22Rv1 (cell line): ENCODE results near the gene RFTN1.

Experiments
- CTCF ChIP-seq: fragments of 450-650 bp; IDR thresholded peaks from 2 replicates; pipeline ENCODE4 v1.5.1; 2017; ENCODE audit warnings: mild to moderate bottlenecking
- ZFX ChIP-seq: fragments of 450-650 bp; IDR thresholded peaks from 2 replicates; pipeline ENCODE4 v1.6.1; 2017; ENCODE audit warnings: antibody characterized with exemption, borderline replicate concordance

GRCh38 chr3:16361087-16361486 lies 152.4 kb downstream of the RFTN1 start:
- TF ChIP-seq CTCF (no peak), ZFX (no peak)
